Hepatocyte (in vitro differentiated cells): Measurements from ENCODE around the gene ST8SIA5. TPM values are rescaled to one million over a fixed set of nuclear protein-coding genes. Genes with fewer than 3 reads are reported as not detected.

Experiments
- DNase-seq: peaks from one replicate; pipeline ENCODE4 v3.0.0-alpha.2; 2016; ENCODE audit warnings: low spot score
- H2AFZ ChIP-seq: fragments of 200-600 bp; sonication (generic); 2 replicates; pipeline ENCODE4 v1.6.0; 2016; ENCODE audit warnings: antibody characterized with exemption, mild to moderate bottlenecking
- H3K27ac ChIP-seq: fragments of 200-600 bp; sonication (generic); 2 replicates; pipeline ENCODE4 v1.5.1; 2016; ENCODE audit warnings: mild to moderate bottlenecking
- H3K27me3 ChIP-seq: fragments of 200-600 bp; sonication (generic); 2 replicates; pipeline ENCODE4 v1.6.1; 2016
- H3K36me3 ChIP-seq: fragments of 200-600 bp; sonication (generic); replicated peaks from 2 replicates; pipeline ENCODE4 v1.5.1; 2016; ENCODE audit warnings: low read depth; ENCODE audit not compliant: insufficient read depth
- H3K4me1 ChIP-seq: fragments of 200-600 bp; sonication (generic); 2 replicates; pipeline ENCODE4 v1.5.1; 2016; ENCODE audit warnings: mild to moderate bottlenecking, moderate library complexity; ENCODE audit not compliant: insufficient read depth
- H3K4me2 ChIP-seq: fragments of 200-600 bp; sonication (generic); 2 replicates; pipeline ENCODE4 v1.6.0; 2016
- H3K4me3 ChIP-seq: fragments of 200-600 bp; sonication (generic); 2 replicates; pipeline ENCODE4 v1.5.1; 2016; ENCODE audit warnings: mild to moderate bottlenecking
- H3K79me2 ChIP-seq: fragments of 200-600 bp; sonication (generic); 2 replicates; pipeline ENCODE4 v1.6.0; 2017; ENCODE audit warnings: mild to moderate bottlenecking
- H3K9me2 ChIP-seq: fragments of 200-600 bp; sonication (generic); replicated peaks from 2 replicates; pipeline ENCODE4 v1.6.0; 2017; ENCODE audit warnings: mild to moderate bottlenecking; ENCODE audit not compliant: insufficient read depth
- H3K9me3 ChIP-seq: fragments of 200-600 bp; sonication (generic); 2 replicates; pipeline ENCODE4 v1.5.1; 2016; ENCODE audit warnings: low read depth, mild to moderate bottlenecking
- H4K20me1 ChIP-seq: fragments of 200-600 bp; sonication (generic); 2 replicates; pipeline ENCODE4 v1.6.0; 2016; ENCODE audit warnings: mild to moderate bottlenecking; ENCODE audit not compliant: insufficient read depth, poor library complexity, severe bottlenecking
- EZH2 ChIP-seq: fragments of 200-600 bp; sonication (generic); IDR thresholded peaks from 2 replicates; pipeline ENCODE4 v1.6.1; 2016; ENCODE audit warnings: antibody characterized with exemption, mild to moderate bottlenecking, borderline replicate concordance
- EZH2phosphoT487 ChIP-seq: fragments of 200-600 bp; sonication (generic); IDR thresholded peaks from one replicate; pipeline ENCODE4 v1.6.1; 2018; ENCODE audit warnings: antibody characterized with exemption, mild to moderate bottlenecking, low read depth, moderate library complexity; ENCODE audit not compliant: unreplicated experiment, severe bottlenecking
- WGBS: methylation state at CpG from one replicate; pipeline ENCODE4 v1.1.6; 2016; ENCODE audit warnings: low lambda C conversion rate; ENCODE audit errors: missing lambda C conversion rate; 5-methylcytosine and 5-hydroxymethylcytosine counted together
- polyA plus RNA-seq: library from polyadenylated mRNA; unstranded; fragments of >200 nt; fragmentation: Nextera tagmentation; extraction: Ambion mirVana; gene quantifications from 2 replicates; pipeline ENCODE4 v1.2.1, GENCODE V29; 2016
- total RNA-seq: library from RNA; depleted of rRNA; stranded (reverse); fragments of >200 nt; gene quantifications from 2 replicates; pipeline ENCODE4 v1.2.3, GENCODE V29; 2014
- TF ChIP-seq, protein P1 (sequence below): fragments of 200-600 bp; sonication (generic); IDR thresholded peaks from 2 replicates; pipeline ENCODE4 v1.5.1; 2016; ENCODE audit warnings: antibody characterized with exemption, mild to moderate bottlenecking; ENCODE audit not compliant: poor library complexity

The ST8SIA5 gene
- total and polyA plus RNA-seq, 2 experiments from 2014 or later = 0.76 TPM; not detected in 1

DNA sequence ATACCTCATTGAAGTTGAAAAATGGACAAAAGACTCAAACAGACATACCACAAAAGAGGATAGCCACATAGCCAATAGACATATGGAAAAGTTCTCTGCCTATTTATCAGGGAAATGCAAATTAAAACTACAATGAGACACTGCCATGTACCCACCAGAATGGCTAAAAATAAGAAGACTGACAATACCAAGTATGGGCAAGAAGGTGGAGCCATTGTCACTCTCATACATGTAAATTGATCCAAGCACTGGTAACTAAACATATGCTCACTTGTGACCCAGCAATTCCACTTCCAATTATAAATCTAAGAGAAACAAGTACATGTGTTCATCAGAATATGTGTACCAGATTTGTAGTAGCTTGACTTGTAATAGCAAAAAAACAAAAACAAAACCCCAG is 104.5 kb downstream of the ST8SIA5 start:
- Histone ChIP-seq H3K27ac (no peak overlapping the region), H3K4me3 (no peak overlapping the region), H3K27me3 (peaks cover 19% of the 10 kb centered on the region), H2AFZ (no peak overlapping the region), H4K20me1 (no peaks in the 10 kb centered on the region), H3K36me3 (no peaks in the 10 kb centered on the region), H3K9me2 (no peaks in the 10 kb centered on the region), H3K4me2 (no peak overlapping the region), H3K9me3 (no peaks in the 10 kb centered on the region), H3K79me2 (no peaks in the 10 kb centered on the region), H3K4me1 (no peaks in the 10 kb centered on the region)
- TF ChIP-seq EZH2 (no peak), EZH2phosphoT487 (no peak)
- TF ChIP-seq, protein P1, sequence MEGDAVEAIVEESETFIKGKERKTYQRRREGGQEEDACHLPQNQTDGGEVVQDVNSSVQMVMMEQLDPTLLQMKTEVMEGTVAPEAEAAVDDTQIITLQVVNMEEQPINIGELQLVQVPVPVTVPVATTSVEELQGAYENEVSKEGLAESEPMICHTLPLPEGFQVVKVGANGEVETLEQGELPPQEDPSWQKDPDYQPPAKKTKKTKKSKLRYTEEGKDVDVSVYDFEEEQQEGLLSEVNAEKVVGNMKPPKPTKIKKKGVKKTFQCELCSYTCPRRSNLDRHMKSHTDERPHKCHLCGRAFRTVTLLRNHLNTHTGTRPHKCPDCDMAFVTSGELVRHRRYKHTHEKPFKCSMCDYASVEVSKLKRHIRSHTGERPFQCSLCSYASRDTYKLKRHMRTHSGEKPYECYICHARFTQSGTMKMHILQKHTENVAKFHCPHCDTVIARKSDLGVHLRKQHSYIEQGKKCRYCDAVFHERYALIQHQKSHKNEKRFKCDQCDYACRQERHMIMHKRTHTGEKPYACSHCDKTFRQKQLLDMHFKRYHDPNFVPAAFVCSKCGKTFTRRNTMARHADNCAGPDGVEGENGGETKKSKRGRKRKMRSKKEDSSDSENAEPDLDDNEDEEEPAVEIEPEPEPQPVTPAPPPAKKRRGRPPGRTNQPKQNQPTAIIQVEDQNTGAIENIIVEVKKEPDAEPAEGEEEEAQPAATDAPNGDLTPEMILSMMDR = no peak
- DNase-seq = no peak

DNA sequence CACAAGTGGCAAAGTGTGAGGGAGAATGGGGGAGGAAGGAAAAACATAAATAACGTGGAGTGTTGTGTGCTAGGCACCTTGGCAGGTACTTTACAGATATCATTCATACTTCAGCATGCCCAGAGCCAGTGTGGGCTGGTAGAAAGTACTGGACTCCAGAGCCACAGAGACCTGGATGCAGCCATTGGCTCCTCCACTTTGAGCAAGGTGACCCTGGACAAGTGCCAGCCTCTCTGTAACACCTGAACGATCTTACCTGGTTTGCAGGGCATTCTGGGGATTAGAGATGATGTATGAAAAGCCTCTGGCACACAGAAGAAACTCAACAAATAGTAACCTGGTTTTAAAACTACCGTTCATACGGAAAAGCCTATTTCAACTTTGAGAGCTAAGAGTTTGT is 106.2 kb downstream of the ST8SIA5 start:
- H3K4me3 ChIP-seq = no peak overlapping the region
- DNase-seq = no peak
- TF ChIP-seq EZH2phosphoT487 = no peak
- TF ChIP-seq, protein P1 = no peak
- TF ChIP-seq EZH2 = no peak
- H3K36me3 ChIP-seq = no peaks in the 10 kb centered on the region
- no peak overlapping the region for H3K4me2 ChIP-seq
- H3K9me2 ChIP-seq = no peaks in the 10 kb centered on the region
- 72% methylated on average over 4 of the region's 4 CpGs for WGBS
- peaks cover 19% of the 10 kb centered on the region for H3K27me3 ChIP-seq
- H3K79me2 ChIP-seq = no peaks in the 10 kb centered on the region
- no peaks in the 10 kb centered on the region for H3K9me3 ChIP-seq
- no peak overlapping the region for H3K27ac ChIP-seq
- no peak overlapping the region for H2AFZ ChIP-seq
- no peaks in the 10 kb centered on the region for H3K4me1 ChIP-seq
- H4K20me1 ChIP-seq = no peaks in the 10 kb centered on the region

DNA sequence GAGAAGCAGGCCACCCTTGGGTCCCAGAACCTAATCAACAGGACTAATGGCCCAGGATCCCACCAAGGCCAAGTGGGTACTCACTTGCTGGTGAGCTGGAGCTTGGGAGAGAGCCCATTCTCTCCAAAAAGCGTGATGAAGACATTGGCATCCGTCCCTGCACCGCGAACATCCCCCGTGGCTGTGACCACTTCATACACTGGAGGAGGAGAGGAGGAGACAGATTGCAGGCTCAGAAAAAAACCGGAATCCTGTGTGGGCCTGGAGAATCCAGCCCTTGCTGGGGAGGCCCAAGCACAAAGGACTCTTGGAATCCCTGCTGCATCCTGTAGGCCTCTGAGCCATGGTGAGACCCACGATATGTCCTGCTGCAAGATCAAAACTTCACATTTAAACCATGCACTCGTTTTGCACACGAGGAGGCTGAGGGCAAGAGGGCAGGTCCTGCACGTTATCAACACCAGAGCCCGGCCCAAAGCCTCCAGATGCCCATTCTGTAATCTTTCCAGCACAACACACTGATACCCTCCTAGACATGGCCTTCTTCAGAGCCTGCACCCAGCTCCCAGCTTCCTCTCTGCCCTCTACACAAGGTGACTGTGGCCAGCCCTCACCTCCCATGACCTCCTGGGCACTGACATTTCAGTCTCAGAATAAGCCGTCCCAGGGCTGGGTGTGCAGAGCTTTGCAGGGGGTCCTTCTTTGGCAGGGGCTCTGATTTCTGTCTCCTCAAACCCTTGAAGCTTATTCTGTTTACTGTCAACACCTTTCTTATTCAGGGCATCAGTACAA is 107.6 kb downstream of the ST8SIA5 start:
- Histone ChIP-seq H3K4me2 (no peak overlapping the region), H4K20me1 (no peaks in the 10 kb centered on the region), H3K27me3 (peaks cover 19% of the 10 kb centered on the region), H3K4me3 (no peak overlapping the region), H3K79me2 (no peaks in the 10 kb centered on the region), H3K9me2 (no peaks in the 10 kb centered on the region), H3K9me3 (no peaks in the 10 kb centered on the region), H3K36me3 (no peaks in the 10 kb centered on the region), H3K4me1 (no peaks in the 10 kb centered on the region), H3K27ac (no peak overlapping the region), H2AFZ (no peak overlapping the region)
- TF ChIP-seq, protein P1 = no peak
- TF ChIP-seq EZH2 (no peak), EZH2phosphoT487 (no peak)
- no peak for DNase-seq
- 77% methylated on average over 12 of the region's 12 CpGs for WGBS
